GM12892 (cell line): ENCODE results near the gene JAGN1.

Experiments used
- POLR2A ChIP-seq: IDR thresholded peaks from 2 replicates; pipeline ENCODE4 v1.6.1; 2011; ENCODE audit warnings: low read depth, low read length, control low read depth
- POLR2AphosphoS5 ChIP-seq: IDR thresholded peaks from 2 replicates; pipeline ENCODE4 v1.6.1; 2011; ENCODE audit warnings: low read depth, low read length, control low read depth
- TAF1 ChIP-seq: IDR thresholded peaks from 2 replicates; pipeline ENCODE4 v1.6.1; 2011; ENCODE audit warnings: low read depth, mild to moderate bottlenecking, control low read depth, low read length, borderline replicate concordance

DNA sequence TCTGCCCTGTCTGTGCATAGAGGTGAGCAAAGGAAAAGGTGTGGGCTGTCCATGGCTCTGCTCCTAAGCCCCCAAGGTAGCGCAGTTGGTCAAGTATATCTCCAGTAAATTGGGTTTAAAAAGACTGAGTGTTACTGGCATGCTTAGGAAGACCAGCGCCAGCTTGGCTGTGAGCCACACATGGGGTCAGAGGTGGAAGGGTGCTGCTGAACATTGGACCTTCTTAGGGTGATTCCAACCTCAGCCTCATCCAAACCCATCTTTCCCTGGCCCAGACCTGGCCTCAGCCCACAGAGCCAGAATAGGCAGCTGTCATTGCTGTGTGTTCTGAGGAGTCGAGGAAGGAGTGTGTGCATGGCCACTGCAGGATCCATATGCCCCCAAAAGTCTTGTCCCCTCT, 17.9 kb downstream of the JAGN1 start:
- TF ChIP-seq POLR2A (no peak), POLR2AphosphoS5 (no peak), TAF1 (no peak)
